DOHH2 (cell line): Measurements from ENCODE around the gene KDM5A.

ENCODE experiments used
- H3F3A ChIP-seq: fragments of 200-600 bp; sonication (generic), shearing (Covaris generic); 2 replicates; pipeline ENCODE4 v1.6.0; 2016; ENCODE audit warnings: antibody characterized with exemption, mild to moderate bottlenecking; ENCODE audit not compliant: control insufficient read depth, insufficient read depth
- H3K27ac ChIP-seq: fragments of 200-600 bp; sonication (generic); 2 replicates; pipeline ENCODE4 v1.5.1; 2014; ENCODE audit warnings: low read depth, mild to moderate bottlenecking, low read length, moderate library complexity
- H3K27me3 ChIP-seq: fragments of 200-600 bp; sonication (generic); 2 replicates; pipeline ENCODE4 v1.6.1; 2014; ENCODE audit warnings: mild to moderate bottlenecking, low read length, mixed read lengths; ENCODE audit not compliant: control insufficient read depth
- H3K36me3 ChIP-seq: fragments of 200-600 bp; sonication (generic); 2 replicates; pipeline ENCODE4 v1.6.1; 2014; ENCODE audit warnings: mild to moderate bottlenecking, low read length, moderate library complexity, mixed read lengths; ENCODE audit not compliant: control insufficient read depth
- H3K4me1 ChIP-seq: fragments of 200-600 bp; sonication (generic); 2 replicates; pipeline ENCODE4 v1.6.1; 2014; ENCODE audit warnings: mild to moderate bottlenecking, low read length, mixed read lengths; ENCODE audit not compliant: control insufficient read depth
- H3K4me2 ChIP-seq: fragments of 200-600 bp; sonication (generic); 2 replicates; pipeline ENCODE4 v1.6.0; 2014; ENCODE audit warnings: mild to moderate bottlenecking, low read length, moderate library complexity
- H3K4me3 ChIP-seq: fragments of 200-600 bp; sonication (generic); 2 replicates; pipeline ENCODE4 v1.5.1; 2014; ENCODE audit warnings: mild to moderate bottlenecking, low read length, mixed read lengths
- H3K79me2 ChIP-seq: fragments of 200-600 bp; sonication (generic); 2 replicates; pipeline ENCODE4 v1.6.1; 2014; ENCODE audit warnings: mild to moderate bottlenecking, low read length, mixed read lengths; ENCODE audit not compliant: control insufficient read depth
- H3K9me2 ChIP-seq: fragments of 200-600 bp; sonication (generic); replicated peaks from 2 replicates; pipeline ENCODE4 v1.6.1; 2014; ENCODE audit warnings: mild to moderate bottlenecking, low read length, mixed read lengths; ENCODE audit not compliant: control insufficient read depth
- H3K9me3 ChIP-seq: fragments of 200-600 bp; sonication (generic); 2 replicates; pipeline ENCODE4 v1.6.1; 2014; ENCODE audit warnings: antibody characterized with exemption, low read length, mixed read lengths; ENCODE audit not compliant: control insufficient read depth, insufficient read depth
- H4K20me1 ChIP-seq: fragments of 200-600 bp; sonication (generic); 2 replicates; pipeline ENCODE4 v1.6.0; 2014; ENCODE audit warnings: low read depth, mild to moderate bottlenecking, antibody characterized with exemption, low read length, moderate library complexity; ENCODE audit not compliant: control insufficient read depth, insufficient read depth
- EZH2phosphoT487 ChIP-seq: fragments of 200-600 bp; sonication (generic); IDR thresholded peaks from 2 replicates; pipeline ENCODE4 v1.6.1; 2017; ENCODE audit warnings: borderline replicate concordance, mild to moderate bottlenecking, antibody characterized with exemption, low read length, moderate library complexity, mixed read lengths
- TF ChIP-seq, protein P1 (sequence below): fragments of 200-600 bp; sonication (generic); IDR thresholded peaks from one replicate; pipeline ENCODE4 v1.5.1; 2014; ENCODE audit warnings: antibody characterized with exemption, mild to moderate bottlenecking, low read depth, low read length; ENCODE audit not compliant: poor library complexity, severe bottlenecking

The KDM5A gene

DNA sequence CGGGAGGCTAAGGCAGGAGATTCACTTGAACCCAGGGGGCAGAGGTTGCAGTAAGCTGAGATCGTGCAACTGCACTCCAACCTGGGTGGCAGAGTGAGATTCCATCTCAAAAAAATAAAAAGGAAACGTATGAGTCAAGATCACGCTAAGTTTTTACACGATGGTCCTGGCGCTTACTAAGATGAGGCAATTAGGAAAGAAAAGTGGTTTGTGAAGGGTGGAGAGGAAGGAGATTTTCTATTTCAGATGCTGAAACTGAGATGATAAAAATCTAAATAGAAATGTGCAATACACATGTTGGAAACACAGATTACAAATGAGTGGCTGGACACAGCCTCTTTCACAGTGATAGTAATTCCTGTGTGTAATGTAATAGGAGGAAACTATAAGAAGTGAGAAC, 63.2 kb downstream of the KDM5A start:
- H3F3A ChIP-seq, result no peaks in the 10 kb centered on the region
- no peaks in the 10 kb centered on the region for H3K9me2 ChIP-seq
- no peak overlapping the region for H3K27ac ChIP-seq
- no peak overlapping the region for H3K4me2 ChIP-seq
- TF ChIP-seq, protein P1, sequence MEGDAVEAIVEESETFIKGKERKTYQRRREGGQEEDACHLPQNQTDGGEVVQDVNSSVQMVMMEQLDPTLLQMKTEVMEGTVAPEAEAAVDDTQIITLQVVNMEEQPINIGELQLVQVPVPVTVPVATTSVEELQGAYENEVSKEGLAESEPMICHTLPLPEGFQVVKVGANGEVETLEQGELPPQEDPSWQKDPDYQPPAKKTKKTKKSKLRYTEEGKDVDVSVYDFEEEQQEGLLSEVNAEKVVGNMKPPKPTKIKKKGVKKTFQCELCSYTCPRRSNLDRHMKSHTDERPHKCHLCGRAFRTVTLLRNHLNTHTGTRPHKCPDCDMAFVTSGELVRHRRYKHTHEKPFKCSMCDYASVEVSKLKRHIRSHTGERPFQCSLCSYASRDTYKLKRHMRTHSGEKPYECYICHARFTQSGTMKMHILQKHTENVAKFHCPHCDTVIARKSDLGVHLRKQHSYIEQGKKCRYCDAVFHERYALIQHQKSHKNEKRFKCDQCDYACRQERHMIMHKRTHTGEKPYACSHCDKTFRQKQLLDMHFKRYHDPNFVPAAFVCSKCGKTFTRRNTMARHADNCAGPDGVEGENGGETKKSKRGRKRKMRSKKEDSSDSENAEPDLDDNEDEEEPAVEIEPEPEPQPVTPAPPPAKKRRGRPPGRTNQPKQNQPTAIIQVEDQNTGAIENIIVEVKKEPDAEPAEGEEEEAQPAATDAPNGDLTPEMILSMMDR, result no peak
- no peak for TF ChIP-seq EZH2phosphoT487
- no peak overlapping the region for H3K4me3 ChIP-seq
- H3K79me2 ChIP-seq, result no peaks in the 10 kb centered on the region
- no peaks in the 10 kb centered on the region for H3K27me3 ChIP-seq
- H3K36me3 ChIP-seq, result peaks cover 85% of the 10 kb centered on the region
- no peaks in the 10 kb centered on the region for H3K9me3 ChIP-seq
- no peaks in the 10 kb centered on the region for H3K4me1 ChIP-seq
- no peaks in the 10 kb centered on the region for H4K20me1 ChIP-seq

DNA sequence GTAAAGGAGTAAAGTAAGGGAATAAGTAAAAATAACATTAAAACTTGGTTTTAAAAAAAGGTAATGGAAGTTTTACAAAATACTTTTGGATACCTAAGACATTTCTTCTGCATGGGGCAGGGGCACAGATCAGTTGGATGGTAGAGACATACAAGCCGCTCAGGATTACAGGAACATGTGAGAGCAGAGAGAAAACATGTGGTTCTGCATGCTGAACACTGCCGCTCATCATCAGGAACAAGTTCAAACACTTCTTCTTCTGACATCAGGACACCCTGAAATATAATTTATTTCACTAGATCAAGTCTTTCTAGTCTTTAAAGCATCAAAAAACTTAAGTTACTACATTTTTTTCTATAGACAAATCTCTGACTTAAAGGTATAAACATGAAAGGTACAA, 65.6 kb downstream of the KDM5A start:
- Histone ChIP-seq H3K4me1 (no peaks in the 10 kb centered on the region), H3K27me3 (no peaks in the 10 kb centered on the region), H3K9me3 (no peaks in the 10 kb centered on the region), H3K4me2 (no peak overlapping the region), H3K9me2 (no peaks in the 10 kb centered on the region), H4K20me1 (no peaks in the 10 kb centered on the region), H3K27ac (no peak overlapping the region), H3K4me3 (no peak overlapping the region), H3F3A (no peaks in the 10 kb centered on the region), H3K36me3 (peaks cover 89% of the 10 kb centered on the region), H3K79me2 (no peaks in the 10 kb centered on the region)
- TF ChIP-seq EZH2phosphoT487, result no peak
- TF ChIP-seq, protein P1, result no peak

DNA sequence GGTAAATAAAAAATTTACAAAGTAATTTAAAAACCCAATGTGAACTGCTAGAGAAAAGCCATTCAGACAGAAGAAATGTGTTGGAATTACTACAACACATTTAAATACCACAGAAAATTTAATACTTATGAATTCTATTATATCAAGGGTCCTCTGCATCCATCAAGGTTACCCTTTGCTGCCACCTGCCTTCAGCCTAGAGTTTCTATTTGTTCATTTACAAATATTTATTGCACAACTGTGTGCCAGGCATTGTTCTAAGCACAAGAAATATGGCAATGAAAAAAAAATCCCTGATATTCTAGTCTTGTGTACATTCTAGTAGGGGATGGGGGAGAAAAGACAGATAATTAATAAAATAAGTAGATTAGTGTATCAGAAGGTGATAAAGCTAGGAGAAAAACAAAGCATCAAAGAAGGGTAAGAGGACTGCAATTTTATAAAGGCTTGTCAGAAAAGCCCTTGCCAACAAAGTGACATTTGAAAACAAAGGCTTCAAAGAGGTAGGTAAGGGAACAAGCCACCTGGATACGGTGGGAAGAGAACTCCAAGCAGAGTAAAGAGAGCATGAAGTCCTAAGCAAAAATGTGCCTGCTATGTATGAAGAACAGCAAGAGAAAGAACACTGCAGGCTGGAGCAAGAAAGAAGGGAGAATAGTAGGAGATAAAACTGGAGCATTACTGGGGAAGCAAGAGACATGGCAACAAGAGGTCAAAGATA, 67.4 kb downstream of the KDM5A start:
- Histone ChIP-seq H3K27ac (no peak overlapping the region), H3K79me2 (no peaks in the 10 kb centered on the region), H3K4me3 (no peak overlapping the region), H3K4me1 (no peaks in the 10 kb centered on the region), H3K27me3 (no peaks in the 10 kb centered on the region), H3K36me3 (peaks cover 95% of the 10 kb centered on the region), H3K9me3 (no peaks in the 10 kb centered on the region), H3K4me2 (no peak overlapping the region), H3F3A (no peaks in the 10 kb centered on the region), H4K20me1 (no peaks in the 10 kb centered on the region), H3K9me2 (no peaks in the 10 kb centered on the region)
- TF ChIP-seq EZH2phosphoT487, result no peak
- TF ChIP-seq, protein P1, result no peak
